SKM-1 treated with dmso at 0.1 percent for 144 hours (cell line): ENCODE measurements around the gene PPP6R3.
"Not testable (repeated sequence)": the region's sequence is repeated elsewhere in the genome, so short reads cannot be mapped to it uniquely, and the experiment has no call there.

ENCODE experiments used
- DNase-seq: peaks from one replicate; lab custom pipeline; 2025; ENCODE audit not compliant: unreplicated experiment; lab: John Stamatoyannopoulos, UW

Gene PPP6R3

GRCh38 chr11:68457216-68457897 is 3.2 kb upstream of the PPP6R3 start:
- DNase-seq, result no peak

GRCh38 chr11:68457898-68458249 is 2.7 kb upstream of the PPP6R3 start:
- DNase-seq, result no peak

GRCh38 chr11:68458340-68458739 is 2.2 kb upstream of the PPP6R3 start:
- not testable (repeated sequence) for DNase-seq

GRCh38 chr11:68459886-68460740 is 439 bp upstream of the PPP6R3 start:
- DNase-seq, result peak; percentile 95

GRCh38 chr11:68461575-68461917 is 994 bp downstream of the PPP6R3 start:
- no peak for DNase-seq

GRCh38 chr11:68463714-68464113 is 3.2 kb downstream of the PPP6R3 start:
- DNase-seq, result no peak

GRCh38 chr11:68467201-68467834 is 6.8 kb downstream of the PPP6R3 start:
- no peak for DNase-seq

GRCh38 chr11:68468217-68468828 is 7.8 kb downstream of the PPP6R3 start:
- no peak for DNase-seq

GRCh38 chr11:68469122-68469521 is 8.6 kb downstream of the PPP6R3 start:
- DNase-seq, result no peak

GRCh38 chr11:68469642-68470041 is 9.1 kb downstream of the PPP6R3 start:
- DNase-seq, result no peak

- DNase-seq, result no peak
Measured at GRCh38 chr11:68470304-68470811, 9.8 kb downstream of the PPP6R3 start.

GRCh38 chr11:68471360-68472340 is 11.1 kb downstream of the PPP6R3 start:
- peak; percentile 80 for DNase-seq

GRCh38 chr11:68472778-68473177 is 12.2 kb downstream of the PPP6R3 start:
- DNase-seq, result no peak

GRCh38 chr11:68473693-68474092 is 13.1 kb downstream of the PPP6R3 start:
- DNase-seq, result no peak

GRCh38 chr11:68475626-68476025 is 15.1 kb downstream of the PPP6R3 start:
- DNase-seq, result not testable (repeated sequence)

GRCh38 chr11:68479390-68479789 is 18.8 kb downstream of the PPP6R3 start:
- no peak for DNase-seq

- no peak for DNase-seq
Measured at GRCh38 chr11:68480193-68480592, 19.6 kb downstream of the PPP6R3 start.

GRCh38 chr11:68480852-68481510 is 20.4 kb downstream of the PPP6R3 start:
- no peak for DNase-seq

- no peak for DNase-seq
Measured at GRCh38 chr11:68481579-68482240, 21.2 kb downstream of the PPP6R3 start.
